Fibroblast of skin of scalp (primary cell): ENCODE results near the gene YOD1.
A peak's percentile ranks its signal among the peaks of the same experiment; 100 is the strongest.

ENCODE experiments used
- DNase-seq: peaks from one replicate; pipeline ENCODE4 v3.0.0-alpha.2; 2013

The YOD1 gene

DNA sequence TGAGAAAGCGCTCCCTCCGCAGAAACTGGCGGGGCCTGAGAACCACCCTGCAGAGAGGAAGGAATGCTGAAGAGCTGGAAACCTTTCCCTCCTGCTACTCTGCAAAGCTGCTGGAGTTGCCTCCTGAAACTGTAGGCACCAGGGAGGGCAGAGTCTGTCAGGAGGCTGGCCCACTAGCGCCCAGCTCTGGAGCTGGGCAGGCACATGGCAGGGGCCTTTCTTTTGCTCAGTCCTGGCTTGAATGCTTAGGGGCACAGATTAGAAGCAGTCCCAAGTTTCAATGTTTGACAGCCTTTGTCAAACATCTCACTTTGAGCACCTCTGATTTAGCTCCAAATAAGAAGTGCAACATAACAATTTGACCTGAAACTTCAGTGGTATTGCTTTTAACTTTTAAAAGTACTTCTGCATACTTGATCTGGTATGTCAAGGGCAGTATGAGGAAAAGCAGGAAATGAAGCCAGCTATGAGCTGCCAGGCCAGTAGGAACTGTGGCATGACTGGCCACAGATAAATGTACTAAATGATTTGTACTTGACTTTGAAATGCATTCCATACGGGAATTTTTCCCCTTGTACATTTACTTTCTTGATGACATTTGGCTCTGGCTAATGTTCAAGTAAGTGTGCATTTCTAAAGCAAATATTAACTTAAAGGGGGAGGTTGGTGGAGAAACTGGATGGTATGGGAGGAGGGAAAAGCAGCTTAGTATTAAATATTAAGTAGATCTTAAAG lies 25.7 kb downstream of the YOD1 start:
- DNase-seq: peak; percentile 73

DNA sequence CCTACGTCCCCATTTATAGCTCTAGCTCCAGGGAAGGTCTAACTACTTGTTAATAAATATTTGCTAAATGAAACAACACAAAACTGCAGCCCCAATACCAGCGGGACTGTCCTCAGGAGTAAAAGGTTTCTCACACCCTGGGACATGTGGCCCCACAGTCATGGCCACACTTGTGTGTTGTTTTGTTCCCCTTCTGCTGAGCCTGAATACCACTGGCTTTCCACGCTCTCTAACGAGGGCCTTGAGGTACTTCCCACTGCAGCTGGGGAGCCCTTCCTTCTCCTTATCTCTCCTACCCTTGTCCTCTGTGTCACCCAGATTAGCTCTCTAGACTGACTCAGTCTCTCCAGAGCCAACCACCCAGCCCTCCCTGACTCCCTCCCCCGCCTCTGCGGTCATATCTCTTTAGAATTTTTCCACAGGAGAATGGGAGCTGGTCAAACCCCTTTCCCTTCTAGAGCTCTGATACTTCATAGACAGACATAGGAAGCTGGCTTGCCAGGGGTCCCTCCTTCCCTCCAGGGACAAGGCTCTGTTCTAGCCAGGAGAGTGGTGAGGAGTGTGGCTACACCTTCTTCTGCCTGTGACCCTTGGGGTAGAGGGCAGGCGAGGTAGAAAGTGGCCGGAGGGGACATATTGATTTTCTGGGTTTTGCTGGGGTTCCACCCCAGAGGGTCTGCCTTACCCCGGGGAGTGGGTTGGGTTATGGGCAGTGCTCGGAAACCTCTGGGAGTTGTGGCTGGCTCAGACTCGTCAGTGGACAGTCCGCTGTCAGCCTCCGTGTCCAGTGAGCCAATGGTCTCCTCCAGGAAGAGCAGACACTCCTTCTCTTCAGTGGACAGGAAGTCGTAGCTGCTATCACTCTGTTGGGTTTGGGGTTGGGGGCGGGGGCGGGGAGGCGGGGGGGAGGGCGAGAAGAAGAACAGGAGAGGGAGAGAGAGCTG lies 26.5 kb downstream of the YOD1 start:
- no peak for DNase-seq

DNA sequence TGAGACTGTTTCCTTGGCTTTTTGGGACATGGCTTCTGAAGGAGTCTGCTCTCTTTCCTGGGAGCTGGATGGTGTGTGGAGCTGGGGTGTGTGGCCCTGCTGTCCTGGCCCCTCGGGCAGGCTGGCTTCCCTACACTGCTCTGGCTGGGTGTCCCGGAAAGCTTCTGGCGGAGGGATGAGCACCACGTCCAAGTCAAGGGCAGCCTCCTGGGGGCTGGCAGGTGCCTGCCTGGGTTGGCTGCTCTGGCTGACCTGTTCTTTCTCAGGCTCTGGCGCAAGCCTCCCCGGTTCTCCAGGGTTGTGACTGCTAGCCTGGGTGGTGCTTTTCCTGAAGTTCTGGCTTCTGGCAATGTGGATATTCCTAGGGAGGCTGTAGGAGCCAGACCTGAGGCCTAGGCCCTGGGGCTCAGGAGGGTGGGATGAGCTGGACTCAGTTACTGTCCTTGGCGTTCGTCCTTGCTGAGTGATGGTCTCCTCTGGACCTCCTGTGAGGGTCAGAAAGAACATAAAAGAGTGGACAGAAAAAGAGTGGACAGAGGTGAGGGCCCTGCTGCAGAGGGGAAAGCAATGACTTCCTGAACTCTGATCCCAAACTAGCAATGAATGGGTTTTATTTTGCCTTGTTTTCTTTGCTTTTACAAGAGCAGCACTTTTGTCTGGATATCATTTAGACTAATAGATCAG lies 27.9 kb downstream of the YOD1 start:
- DNase-seq: no peak

DNA sequence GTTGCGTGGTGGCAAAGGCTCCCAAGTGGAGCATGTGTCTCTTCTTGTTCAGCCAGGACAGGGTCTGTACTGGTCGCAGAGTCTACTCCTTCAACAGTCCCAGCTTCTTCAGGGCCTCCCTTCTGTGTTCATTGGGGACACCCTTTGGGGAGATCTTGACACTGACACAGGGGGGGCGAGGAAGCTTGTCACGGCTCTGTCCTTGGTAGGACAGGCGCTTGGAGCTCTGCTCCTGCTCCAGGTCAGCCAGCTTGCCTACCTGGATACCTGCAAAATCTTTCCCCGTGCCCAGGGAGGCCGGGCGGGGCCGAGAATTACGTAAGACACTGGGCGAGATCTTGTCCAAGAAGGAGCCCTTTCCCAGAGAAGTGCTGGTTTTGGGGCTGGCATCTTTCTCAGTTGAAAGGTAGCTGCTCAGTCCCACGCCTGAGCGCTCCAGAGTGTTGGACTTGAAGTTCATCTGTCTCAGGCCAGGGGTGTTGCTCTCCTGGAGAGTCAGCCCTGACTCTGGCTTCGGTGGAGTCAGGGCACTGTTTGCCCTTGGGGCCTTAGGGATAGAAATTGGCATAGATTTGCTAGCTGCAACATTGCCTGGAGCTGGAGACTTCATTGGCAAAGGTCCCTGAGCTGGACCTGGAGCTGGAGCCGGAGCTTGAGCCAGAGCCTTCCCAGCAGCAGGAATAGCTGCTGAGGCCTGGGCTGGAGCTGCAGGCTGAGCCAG lies 29.0 kb downstream of the YOD1 start:
- no peak for DNase-seq

DNA sequence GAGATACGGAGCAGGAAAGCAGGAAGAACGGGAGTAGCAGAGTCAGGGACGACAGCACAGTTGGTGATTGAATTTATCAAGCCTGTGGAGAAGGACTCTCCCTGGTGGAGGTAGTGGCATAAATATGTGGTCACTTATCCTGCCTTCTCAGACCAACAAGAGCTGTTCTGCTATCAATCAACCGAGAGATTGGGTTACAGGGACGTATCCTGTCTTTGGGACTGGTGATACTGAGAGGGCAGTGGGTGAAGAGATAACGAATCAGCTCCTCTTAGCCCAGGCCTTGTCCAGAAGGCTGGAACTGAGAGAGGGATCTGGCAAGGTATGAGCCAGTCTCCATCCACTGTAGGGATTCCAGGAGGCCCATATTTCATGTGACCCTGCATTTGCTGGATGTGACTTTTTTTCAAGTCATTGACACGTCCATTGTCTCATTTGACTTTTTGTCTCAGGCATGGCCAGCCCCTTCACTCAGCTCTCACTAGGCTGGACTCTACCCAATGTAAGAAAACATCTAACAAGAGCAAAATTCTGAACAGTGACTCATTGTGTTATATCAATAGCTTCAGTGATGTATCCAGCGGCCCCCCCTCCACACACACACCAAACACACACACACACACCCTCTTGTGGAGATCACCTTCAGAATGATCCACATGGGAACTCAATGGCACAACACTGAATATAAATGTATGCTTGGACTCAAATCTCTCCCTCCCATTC lies 29.7 kb downstream of the YOD1 start:
- DNase-seq: peak; percentile 46

DNA sequence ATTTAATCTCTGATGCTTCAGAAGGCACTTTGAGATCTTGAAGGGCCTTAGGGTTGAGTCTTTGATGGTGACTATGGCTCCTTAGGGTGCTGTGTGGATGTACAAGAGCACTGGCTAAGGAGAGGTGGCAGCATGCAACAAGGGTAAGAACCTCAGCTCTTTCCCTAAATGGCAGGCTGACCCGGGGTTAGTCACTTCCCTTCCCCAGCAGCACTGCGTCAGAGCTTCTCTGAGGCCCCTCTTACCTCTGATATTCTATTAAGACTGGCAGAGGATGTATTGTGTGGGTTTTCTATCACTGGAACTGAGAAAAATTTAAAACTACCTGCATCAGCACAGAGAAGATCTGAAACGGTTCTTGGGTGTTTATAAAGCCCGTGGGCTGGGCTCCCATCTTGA lies 30.3 kb downstream of the YOD1 start:
- no peak for DNase-seq

DNA sequence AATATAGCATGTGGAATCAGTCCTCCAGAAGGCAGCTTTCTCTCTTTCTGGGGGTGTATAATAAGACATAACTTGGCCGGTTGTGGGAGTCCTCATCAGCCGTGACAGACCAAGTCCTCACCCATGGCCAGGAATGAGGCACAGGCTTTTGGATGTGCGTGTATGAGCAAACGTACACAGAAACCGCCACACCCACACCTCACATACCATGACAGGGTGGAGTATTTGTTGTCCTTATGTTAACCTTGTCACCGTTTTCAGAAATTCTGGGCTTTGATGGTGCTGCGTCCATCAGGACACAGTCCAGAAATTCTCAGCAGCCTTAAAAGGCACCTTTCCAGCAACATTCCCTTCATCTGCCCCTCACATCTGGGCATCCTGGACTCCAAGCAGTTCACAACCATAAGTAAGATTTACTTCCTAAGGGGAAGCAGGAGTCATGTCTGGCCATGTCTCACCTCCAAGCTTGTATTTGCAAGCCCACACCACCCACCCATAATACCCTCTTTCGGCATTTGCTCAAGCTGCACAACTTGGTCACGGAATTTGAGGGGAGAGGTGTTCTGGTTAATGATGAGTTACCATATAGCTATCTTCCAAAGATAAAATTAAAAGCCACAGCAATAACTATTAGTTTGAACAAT lies 30.8 kb downstream of the YOD1 start:
- no peak for DNase-seq

DNA sequence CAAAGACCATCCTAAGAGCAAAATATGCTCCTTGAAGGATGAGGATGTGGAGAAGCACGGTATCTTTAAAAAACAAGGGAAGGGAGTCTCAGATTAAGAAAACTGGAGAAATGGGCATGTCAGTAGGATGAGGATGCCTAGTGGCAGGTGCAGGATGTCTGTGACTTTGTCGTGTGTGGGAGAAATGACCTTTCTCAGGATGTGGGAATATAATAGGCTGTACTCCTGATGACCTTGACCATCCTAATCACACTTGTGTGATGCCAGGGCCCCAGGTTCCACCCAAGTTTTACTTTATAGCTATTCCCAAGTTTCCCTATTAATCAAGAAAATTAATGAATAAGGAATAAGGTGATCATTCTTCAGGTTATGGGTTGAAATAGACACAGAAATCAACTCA lies 31.3 kb downstream of the YOD1 start:
- no peak for DNase-seq

DNA sequence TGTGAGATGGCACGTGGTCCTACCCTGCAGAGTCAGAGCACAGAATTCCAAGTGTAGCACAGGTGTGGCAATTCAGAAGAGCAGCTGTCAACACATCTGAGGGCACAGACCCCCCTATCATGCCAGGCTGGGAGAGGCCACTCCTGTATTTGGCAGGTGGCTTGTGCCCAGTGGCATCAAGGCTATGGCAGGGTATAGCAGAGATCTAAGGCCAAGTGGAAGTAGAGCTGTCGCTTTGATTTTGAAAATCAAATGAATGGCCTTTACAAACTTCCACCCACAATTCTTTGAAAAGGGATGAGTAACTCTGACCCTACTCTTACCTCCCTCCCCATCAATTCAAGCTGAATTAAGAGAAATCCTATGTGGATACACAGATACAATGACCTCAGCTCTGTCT lies 31.8 kb downstream of the YOD1 start:
- no peak for DNase-seq

DNA sequence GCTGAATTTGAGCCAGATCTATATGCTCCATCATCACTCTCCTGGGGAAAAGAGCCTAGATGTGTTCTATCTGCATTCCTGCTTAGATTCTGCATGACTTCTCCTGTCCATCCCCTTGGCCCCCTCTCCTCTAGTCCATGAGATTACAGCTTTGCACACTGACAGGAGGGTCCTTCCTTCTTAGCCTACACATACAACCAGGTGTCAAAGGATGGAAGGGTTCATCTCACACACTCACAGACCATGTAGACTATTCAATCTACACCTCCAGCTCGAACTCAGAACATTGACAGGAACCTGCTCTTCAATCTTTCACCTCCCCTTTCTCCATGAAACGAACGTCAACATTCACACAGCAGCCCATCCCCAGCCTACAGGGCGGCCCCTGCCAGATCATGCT lies 32.3 kb downstream of the YOD1 start:
- no peak for DNase-seq

DNA sequence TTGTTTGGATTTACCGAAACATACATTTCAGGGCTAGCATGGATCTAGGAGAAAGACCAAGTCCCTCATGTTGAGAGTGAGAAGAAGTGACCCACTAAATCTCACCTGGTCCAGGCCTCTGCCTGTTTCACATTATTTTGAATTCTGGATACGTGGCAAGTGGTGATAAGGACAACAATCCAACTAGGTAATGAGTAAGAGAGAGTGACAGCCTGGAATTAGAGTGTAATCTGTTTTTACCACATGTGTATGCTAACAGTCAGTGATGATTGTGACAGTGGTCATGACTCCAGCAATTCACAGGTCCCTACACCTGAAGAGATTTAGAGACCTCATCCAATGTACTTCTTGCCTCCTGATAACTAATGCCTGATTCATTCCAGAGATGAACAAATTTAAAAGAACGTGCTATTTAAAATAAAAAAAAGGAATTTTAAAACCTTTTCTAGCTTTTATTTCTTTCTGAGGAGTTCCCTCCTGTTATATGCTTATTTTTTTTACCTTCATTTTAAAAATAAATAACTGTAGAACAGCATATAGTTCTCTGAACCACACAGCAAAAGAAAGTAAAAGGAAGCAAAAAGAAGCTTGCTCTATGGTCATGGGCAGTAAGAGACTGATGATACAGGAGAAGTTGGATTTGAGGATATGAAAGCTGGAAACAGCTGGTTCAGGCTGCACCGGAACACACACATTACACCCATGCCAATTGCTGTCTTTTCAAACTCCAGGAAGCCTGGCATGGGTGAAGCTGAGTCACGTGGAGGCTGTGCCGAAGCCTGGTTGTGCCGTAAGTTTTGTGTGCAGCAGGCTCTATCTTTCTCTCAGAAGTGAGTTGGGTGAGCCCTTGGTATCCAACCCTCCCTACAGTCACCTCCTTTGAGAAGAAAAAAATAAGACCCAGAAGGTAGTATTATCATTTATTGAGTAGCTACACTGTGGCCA lies 33.1 kb downstream of the YOD1 start:
- DNase-seq: no peak

DNA sequence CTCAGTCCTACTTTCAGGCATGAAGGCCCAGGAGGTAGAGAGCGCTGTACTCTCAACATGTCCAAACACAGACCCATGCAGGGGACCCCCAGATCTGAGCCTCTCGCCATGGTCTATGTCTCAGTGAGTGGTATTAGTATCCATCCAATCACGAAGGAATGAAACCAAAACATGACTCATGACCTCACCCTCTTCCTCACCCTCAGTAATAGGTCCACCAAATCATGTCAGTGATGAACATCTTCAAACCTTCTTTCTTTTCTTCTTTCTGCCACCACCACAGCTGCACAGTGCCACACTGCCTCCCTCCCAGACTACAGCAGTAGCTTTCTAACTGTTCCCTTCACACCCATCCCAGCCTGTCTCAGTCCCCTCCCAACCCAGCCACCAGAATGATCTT lies 35.2 kb downstream of the YOD1 start:
- DNase-seq: no peak

DNA sequence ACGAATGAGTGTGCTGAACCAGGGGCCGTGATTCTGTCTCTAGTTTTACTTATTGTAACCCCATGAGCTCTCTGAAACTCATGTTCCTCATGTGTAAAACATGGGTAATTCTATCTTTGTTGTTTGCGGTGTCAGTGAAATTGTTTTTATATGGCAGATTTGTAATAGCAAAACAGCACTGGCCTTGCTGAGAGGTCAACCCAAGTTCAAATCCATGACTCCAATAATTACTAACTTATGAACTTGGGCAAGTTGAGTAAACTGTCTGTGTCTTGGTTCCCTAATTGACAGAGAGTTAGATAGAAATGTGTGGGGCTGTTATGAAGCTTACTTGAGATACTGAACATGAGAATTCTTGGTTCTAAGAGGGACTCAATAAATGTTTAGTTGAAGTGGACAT lies 36.3 kb downstream of the YOD1 start:
- DNase-seq: no peak

DNA sequence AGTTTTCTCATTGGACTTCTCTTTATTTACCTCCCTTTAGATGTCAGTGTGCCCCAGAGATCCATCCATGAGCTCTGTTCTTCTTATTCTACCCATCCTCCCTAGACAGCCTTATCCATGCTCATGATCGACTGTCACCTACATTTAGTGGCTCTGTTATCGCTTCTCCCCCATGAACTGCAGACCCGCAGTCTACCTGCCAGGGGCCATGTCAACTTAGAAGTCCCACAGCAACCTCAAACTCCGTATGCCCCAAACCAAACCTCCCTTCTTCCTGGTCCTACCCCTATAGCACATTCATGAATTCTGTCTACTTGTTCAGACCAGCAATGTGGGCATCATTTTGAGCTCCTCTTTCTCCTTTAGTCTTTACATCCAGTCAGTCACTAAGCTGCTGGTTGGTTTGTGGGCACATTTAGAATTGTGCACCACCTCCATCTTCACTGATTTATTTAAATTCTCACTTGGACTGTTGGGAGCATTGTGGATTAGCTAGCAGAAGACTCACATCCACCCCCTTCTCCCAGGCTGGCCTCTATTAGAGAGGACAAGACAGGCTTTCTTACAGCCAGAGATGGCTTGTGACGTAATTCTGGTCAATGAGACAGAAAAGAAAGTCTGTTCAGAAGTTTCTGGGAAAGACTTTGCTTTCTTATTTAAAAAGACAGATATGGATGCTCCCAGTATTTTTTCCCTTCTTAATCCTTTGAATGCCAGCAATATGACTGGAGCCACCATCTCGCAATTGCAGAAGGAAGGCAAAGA lies 37.5 kb downstream of the YOD1 start:
- DNase-seq: no peak

DNA sequence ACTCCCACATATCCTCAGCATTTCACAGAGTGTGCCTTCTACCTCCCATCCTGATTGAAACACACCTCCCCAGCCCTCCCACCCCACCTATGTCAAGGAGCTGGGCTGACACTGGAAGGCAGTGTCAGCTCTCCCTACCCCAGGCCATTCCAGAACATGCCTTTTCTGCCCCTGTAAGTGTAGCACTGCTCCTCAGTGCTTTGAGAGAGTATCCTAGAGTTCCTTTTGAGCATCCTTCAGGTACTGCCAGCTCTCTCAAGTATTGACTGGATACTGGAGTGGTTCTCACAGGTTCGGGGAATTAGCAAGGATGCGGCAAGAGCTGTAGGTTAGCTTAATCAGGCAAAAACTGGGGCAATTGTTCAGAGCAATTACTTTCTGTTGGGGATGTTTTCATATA lies 40.3 kb downstream of the YOD1 start:
- DNase-seq: no peak

DNA sequence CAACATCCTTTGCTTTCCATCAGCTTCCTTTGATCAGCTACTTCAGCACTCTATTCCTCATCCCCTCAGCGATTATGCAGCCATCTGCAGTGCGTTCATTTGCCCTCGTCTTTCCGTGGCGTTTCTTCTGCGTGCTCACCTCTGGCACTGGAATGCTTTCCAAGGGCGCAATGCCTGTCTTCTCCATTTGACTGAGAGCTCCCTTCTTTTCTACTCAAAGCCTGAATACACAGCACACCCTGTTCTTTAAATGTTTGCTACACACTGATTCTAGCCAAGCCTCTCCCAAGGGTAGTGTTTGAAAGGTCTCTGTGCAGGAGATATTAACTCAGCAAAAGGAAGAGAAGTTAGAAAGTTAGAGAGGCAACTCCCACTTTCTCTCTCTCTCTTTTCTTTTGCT lies 41.1 kb downstream of the YOD1 start:
- no peak for DNase-seq

DNA sequence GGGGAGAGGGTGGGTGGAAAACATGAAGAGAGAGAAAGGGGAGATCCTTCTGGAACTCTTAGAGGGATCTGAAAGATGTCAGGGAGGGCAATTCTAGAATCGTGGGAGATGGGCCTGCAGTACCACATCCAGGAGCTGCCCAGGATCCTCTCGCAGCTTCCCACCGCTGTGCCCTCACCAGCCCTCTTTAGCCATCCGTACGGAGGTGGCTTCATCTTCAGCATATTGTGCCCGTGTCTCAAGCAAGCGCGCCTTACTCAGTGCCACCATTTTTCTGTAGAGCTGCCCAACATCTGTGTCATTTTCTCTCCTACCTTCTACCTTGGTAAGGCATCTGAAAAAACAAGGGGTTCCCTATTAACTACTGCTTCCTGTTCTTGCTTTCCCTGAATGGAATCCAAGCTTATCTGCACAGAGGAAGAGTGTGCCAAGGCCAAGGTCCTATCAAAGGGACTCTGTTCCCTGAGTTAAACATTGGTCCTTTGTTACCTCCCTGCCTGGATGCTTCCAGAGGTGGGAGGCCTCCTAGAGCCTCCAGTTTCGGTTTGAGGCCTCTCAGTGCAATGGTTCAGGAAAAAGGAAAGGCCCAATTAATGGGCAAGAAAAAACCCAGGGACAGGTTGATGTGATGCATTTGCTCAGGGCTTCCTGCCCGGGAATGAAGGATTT lies 41.7 kb downstream of the YOD1 start:
- no peak for DNase-seq

DNA sequence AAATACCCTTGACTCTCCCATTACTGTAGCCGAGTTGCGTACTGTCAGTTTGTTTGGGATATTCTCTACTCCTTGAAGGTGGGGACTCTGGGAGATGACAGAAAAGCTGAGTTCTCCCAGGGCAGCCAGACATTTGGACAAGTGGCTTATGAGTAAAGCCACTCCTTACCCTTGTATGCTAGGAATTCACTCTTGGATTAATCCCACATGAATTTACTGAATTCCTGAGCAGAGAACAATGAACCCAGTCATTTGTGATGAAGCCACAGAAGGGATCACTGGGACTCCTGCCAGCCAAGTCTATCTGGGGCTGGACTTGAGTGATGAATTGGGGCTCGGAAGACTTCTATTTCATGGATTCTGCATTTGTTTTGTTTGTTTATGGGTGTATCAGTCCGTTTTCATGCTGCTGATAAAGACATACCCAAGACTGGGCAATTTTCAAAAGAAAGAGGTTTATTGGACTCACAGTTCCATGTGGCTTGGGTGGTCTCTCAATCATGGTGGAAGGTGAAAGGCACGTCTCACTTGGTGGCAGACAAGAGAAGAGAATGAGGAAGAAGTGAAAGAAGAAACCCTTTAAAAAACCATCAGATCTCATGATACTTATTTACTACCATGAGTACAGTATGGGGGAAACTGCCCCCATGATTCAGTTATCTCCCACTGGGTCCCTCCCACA lies 43.5 kb downstream of the YOD1 start:
- DNase-seq: peak; percentile 96
